Panc1 (cell line): ENCODE results near the gene ACOX1.

Source experiments
- CTCF ChIP-seq: fragments of 450-650 bp; IDR thresholded peaks from 2 replicates; pipeline ENCODE4 v1.5.1; 2017; ENCODE audit warnings: mild to moderate bottlenecking
- POLR2AphosphoS5 ChIP-seq: IDR thresholded peaks from 2 replicates; pipeline ENCODE4 v1.6.1; 2012; ENCODE audit warnings: mild to moderate bottlenecking, low read depth, low read length, moderate library complexity
- SIN3A ChIP-seq: IDR thresholded peaks from 2 replicates; pipeline ENCODE4 v1.6.1; 2012; ENCODE audit warnings: low read depth, mild to moderate bottlenecking, low read length, moderate library complexity, borderline replicate concordance; ENCODE audit not compliant: insufficient read depth
- TCF7L2 ChIP-seq: IDR thresholded peaks from 2 replicates; pipeline ENCODE4 v1.6.1; 2011; ENCODE audit warnings: mild to moderate bottlenecking, low read depth, low read length, inconsistent platforms
- TF ChIP-seq, protein P1 (sequence below), 2 experiments: IDR thresholded peaks; 2 replicates each; pipeline ENCODE4 v1.6.1; 2011 to 2012; ENCODE audit warnings: low read depth in 2 of 2, control low read depth in 1 of 2, low read length in 1 of 2, mild to moderate bottlenecking in 1 of 2, moderate library complexity in 1 of 2; ENCODE audit not compliant: insufficient read depth in 1 of 2

DNA sequence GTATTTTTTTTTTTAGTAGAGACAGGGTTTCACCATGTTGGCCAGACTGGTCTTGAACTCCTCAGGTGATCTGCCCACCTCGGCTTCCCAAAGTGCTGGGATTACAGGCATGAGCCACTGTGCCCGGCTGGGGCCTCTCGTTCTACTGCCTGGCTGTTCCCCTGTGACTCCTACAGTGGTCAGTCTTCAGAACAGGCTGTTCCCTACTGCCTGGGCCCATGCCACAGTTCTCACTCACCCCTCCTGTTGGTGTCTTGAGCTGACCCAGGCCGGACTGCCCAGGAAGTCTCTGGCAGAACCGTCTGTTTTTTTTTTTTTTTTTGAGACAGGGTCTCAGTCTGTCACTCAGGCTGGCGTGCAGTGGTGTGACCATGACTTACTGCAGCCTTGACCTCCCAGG is 24.9 kb upstream of the ACOX1 start:
- TF ChIP-seq CTCF, result no peak
- TF ChIP-seq POLR2AphosphoS5, result no peak
- TF ChIP-seq SIN3A, result no peak
- TF ChIP-seq TCF7L2, result no peak
- TF ChIP-seq, protein P1, sequence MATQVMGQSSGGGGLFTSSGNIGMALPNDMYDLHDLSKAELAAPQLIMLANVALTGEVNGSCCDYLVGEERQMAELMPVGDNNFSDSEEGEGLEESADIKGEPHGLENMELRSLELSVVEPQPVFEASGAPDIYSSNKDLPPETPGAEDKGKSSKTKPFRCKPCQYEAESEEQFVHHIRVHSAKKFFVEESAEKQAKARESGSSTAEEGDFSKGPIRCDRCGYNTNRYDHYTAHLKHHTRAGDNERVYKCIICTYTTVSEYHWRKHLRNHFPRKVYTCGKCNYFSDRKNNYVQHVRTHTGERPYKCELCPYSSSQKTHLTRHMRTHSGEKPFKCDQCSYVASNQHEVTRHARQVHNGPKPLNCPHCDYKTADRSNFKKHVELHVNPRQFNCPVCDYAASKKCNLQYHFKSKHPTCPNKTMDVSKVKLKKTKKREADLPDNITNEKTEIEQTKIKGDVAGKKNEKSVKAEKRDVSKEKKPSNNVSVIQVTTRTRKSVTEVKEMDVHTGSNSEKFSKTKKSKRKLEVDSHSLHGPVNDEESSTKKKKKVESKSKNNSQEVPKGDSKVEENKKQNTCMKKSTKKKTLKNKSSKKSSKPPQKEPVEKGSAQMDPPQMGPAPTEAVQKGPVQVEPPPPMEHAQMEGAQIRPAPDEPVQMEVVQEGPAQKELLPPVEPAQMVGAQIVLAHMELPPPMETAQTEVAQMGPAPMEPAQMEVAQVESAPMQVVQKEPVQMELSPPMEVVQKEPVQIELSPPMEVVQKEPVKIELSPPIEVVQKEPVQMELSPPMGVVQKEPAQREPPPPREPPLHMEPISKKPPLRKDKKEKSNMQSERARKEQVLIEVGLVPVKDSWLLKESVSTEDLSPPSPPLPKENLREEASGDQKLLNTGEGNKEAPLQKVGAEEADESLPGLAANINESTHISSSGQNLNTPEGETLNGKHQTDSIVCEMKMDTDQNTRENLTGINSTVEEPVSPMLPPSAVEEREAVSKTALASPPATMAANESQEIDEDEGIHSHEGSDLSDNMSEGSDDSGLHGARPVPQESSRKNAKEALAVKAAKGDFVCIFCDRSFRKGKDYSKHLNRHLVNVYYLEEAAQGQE (IDR thresholded peaks at IDR 0.05; ENCODE audit: insufficient read depth in 1 of 2, low read depth in 2 of 2, low read length in 1 of 2), result no peak
